ENCODE results near the gene TOM1L1.

Gene TOM1L1

GRCh38 chr17:54888254-54888653 lies 12.4 kb upstream of the TOM1L1 start:
- Histone ChIP-seq H3K4me2 (ENCODE audit: low read depth, low read length, poor library complexity, severe bottlenecking) (no peak overlapping the region), H4K20me1 (ENCODE audit: low read depth, low read length) (no peaks in the 10 kb centered on the region), H3K27ac (ENCODE audit: low read depth, low read length) (no peak overlapping the region), H3K4me3 (ENCODE audit: insufficient read depth, low read length, poor library complexity, severe bottlenecking) (no peak overlapping the region), H3K9me2 (replicated peaks; ENCODE audit: insufficient read depth, low read length) (no peaks in the 10 kb centered on the region), H3K79me2 (ENCODE audit: insufficient read depth, low read length) (no peaks in the 10 kb centered on the region), H3K9me3 (ENCODE audit: insufficient read depth, low read length) (no peaks in the 10 kb centered on the region), H3K9ac (ENCODE audit: low read length) (no peak overlapping the region), H2AFZ (ENCODE audit: low read depth, low read length, severe bottlenecking) (no peak overlapping the region), H3K27me3 (ENCODE audit: low read length) (no peaks in the 10 kb centered on the region), H3K36me3 (ENCODE audit: low read length) (no peaks in the 10 kb centered on the region), H3F3A (ENCODE audit: insufficient read depth) (no peaks in the 10 kb centered on the region)
- TF ChIP-seq EZH2phosphoT487 (conservative IDR thresholded peaks at IDR 0.05; ENCODE audit: low read length) (no peak), CTCF (IDR thresholded peaks at IDR 0.05; ENCODE audit: insufficient read depth, low read length, poor library complexity, severe bottlenecking) (no peak)

- H3K9me3 ChIP-seq (ENCODE audit: insufficient read depth, low read length) = no peaks in the 10 kb centered on the region
- no peaks in the 10 kb centered on the region for H3F3A ChIP-seq (ENCODE audit: insufficient read depth)
These were observed 11.7 kb upstream of the TOM1L1 start for GRCh38 chr17:54888981-54889380.

DNA sequence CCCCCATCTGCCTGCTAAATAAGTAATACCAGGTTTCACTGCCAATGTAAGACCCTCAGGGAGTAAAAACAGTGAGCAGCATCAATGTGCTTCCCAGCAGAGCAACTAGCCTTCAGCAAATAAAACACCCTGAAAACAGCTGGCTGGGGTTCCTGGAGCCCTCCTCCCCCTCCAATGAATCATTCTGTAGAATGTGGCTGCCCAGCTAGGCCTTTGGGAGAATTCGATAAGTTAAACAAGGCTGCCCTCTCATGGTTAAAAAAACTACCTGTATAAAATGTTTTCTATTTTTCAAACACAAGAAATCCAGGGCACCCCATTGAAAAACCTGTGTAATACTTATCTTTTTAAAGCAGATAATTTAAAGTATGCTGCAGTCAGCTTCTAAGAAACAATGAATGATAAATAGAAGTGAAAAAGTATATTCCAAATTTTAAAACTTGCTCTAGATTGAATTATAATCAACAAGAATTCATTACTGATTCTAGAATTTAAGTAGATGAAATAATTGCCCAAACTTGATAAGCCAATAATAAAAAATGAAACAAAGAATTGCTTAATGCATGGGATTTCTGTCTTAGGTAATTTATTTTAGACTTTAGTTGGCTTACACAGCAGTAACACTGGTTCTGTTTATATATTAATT lies 9.4 kb upstream of the TOM1L1 start:
- no peak overlapping the region for H3K27ac ChIP-seq (ENCODE audit: low read depth, low read length)
- H3K36me3 ChIP-seq (ENCODE audit: low read length) = no peaks in the 10 kb centered on the region
- TF ChIP-seq CTCF (IDR thresholded peaks at IDR 0.05; ENCODE audit: insufficient read depth, low read length, poor library complexity, severe bottlenecking) (no peak), EZH2phosphoT487 (conservative IDR thresholded peaks at IDR 0.05; ENCODE audit: low read length) (no peak)
- H2AFZ ChIP-seq (ENCODE audit: low read depth, low read length, severe bottlenecking) = no peak overlapping the region
- H3K79me2 ChIP-seq (ENCODE audit: insufficient read depth, low read length) = no peaks in the 10 kb centered on the region
- H3K4me3 ChIP-seq (ENCODE audit: insufficient read depth, low read length, poor library complexity, severe bottlenecking) = no peak overlapping the region
- H3F3A ChIP-seq (ENCODE audit: insufficient read depth) = no peaks in the 10 kb centered on the region
- no peak overlapping the region for H3K9ac ChIP-seq (ENCODE audit: low read length)
- no peaks in the 10 kb centered on the region for H3K9me3 ChIP-seq (ENCODE audit: insufficient read depth, low read length)
- H3K27me3 ChIP-seq (ENCODE audit: low read length) = no peaks in the 10 kb centered on the region
- no peaks in the 10 kb centered on the region for H4K20me1 ChIP-seq (ENCODE audit: low read depth, low read length)
- H3K4me2 ChIP-seq (ENCODE audit: low read depth, low read length, poor library complexity, severe bottlenecking) = no peak overlapping the region
- H3K9me2 ChIP-seq (replicated peaks; ENCODE audit: insufficient read depth, low read length) = no peaks in the 10 kb centered on the region

More at GRCh38 chr17:54888981-54889380, 11.7 kb upstream of the TOM1L1 start:
- TF ChIP-seq CTCF (IDR thresholded peaks at IDR 0.05; ENCODE audit: insufficient read depth, low read length, poor library complexity, severe bottlenecking) = no peak
- no peak for TF ChIP-seq EZH2phosphoT487 (conservative IDR thresholded peaks at IDR 0.05; ENCODE audit: low read length)
- Histone ChIP-seq H3K79me2 (ENCODE audit: insufficient read depth, low read length) (no peaks in the 10 kb centered on the region), H3K27me3 (ENCODE audit: low read length) (no peaks in the 10 kb centered on the region), H2AFZ (ENCODE audit: low read depth, low read length, severe bottlenecking) (no peak overlapping the region), H4K20me1 (ENCODE audit: low read depth, low read length) (no peaks in the 10 kb centered on the region), H3K27ac (ENCODE audit: low read depth, low read length) (no peak overlapping the region), H3K4me3 (ENCODE audit: insufficient read depth, low read length, poor library complexity, severe bottlenecking) (no peak overlapping the region), H3K36me3 (ENCODE audit: low read length) (no peaks in the 10 kb centered on the region), H3K4me2 (ENCODE audit: low read depth, low read length, poor library complexity, severe bottlenecking) (no peak overlapping the region), H3K9ac (ENCODE audit: low read length) (no peak overlapping the region), H3K9me2 (replicated peaks; ENCODE audit: insufficient read depth, low read length) (no peaks in the 10 kb centered on the region)
